OCI-LY3 (cell line): ENCODE data around the gene TEX19.

Experiments used
- CTCF ChIP-seq: fragments of 200-600, 300-600 bp; sonication (generic); IDR thresholded peaks from 2 replicates; pipeline ENCODE4 v1.5.1; 2014; ENCODE audit warnings: antibody characterized with exemption, low read length, low read depth
- EZH2phosphoT487 ChIP-seq: fragments of 200-600 bp; shearing (Covaris generic); IDR thresholded peaks from 2 replicates; pipeline ENCODE4 v1.6.1; 2018; ENCODE audit warnings: antibody characterized with exemption, mixed run types, low read depth

- no peak for TF ChIP-seq CTCF
- TF ChIP-seq EZH2phosphoT487, result no peak
Measured at GRCh38 chr17:82328994-82329507, 30.0 kb upstream of the TEX19 start.
